NOMO-1 treated with dmso at 0.1 percent for 144 hours (cell line): ENCODE results near the gene ANXA8.

Experiments
- DNase-seq: peaks from one replicate; lab custom pipeline; 2025; ENCODE audit not compliant: unreplicated experiment; lab: John Stamatoyannopoulos, UW

The ANXA8 gene

DNA sequence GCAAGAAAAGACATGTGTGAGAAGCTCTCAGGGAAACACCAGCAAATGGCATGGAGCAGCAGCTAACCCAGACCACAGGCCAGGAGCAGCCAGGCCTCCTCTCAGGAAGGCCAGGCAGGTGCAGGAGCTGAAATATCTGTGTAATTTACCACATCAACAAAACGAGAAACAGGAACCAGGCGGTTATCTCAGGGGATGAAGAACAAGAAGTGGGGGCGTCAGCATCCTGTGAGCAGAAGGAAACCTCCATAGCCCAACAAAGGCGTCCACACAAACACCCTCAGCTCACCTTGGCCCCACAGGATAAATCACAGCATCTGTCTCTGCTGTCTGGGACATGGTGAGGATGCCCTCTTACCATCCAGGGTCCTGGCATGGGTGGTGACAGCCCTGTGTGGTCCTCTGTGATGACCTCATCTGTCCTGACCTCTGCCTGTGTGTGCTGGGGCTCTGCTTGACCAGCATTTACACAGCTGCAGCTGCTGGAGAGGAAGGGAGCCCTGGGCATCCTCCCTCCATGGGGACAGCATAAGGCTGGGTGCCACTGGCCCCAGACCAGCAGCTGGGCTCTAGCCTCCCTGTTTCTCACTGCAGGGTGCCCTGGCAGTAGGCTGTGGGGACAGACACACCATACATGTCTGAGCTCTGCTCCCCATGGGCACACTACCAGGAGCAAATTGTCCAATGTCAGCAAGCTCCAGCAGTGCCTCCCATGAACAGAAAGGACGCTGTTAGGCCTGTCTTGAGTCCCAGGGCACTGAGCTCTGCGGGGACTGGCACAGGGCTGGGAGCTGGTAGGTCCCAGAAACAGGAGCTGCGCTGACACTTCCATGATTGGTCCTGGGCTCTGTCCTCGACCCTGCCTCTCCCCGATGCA, 34.6 kb downstream of the ANXA8 start:
- DNase-seq, result no peak

- DNase-seq, result no peak
These were observed 36.2 kb downstream of the ANXA8 start for GRCh38 chr10:47447705-47448104.

DNA sequence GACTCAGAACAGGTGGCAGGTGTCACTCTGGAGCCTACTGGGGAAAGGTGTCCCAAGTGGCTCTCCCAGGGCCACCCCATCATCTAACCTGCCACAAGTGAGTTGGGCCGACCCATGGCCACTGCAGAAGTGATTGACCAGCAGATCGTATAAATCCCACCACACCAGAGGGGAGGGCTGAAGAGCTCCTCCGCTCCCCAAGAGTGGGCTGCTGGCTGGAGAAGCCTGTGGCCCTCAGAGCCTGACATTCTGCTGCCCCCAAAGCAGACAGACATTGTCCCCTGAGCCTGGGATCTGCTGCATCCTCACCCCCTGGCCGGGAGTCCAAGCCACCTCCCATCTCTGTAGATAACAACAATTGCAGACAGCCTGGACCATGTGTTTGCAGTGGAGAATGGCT, 36.7 kb downstream of the ANXA8 start:
- DNase-seq, result no peak

- no peak for DNase-seq
These were observed 38.2 kb downstream of the ANXA8 start for GRCh38 chr10:47445720-47446119.

GRCh38 chr10:47444047-47444446, 39.9 kb downstream of the ANXA8 start:
- DNase-seq, result no peak

DNA sequence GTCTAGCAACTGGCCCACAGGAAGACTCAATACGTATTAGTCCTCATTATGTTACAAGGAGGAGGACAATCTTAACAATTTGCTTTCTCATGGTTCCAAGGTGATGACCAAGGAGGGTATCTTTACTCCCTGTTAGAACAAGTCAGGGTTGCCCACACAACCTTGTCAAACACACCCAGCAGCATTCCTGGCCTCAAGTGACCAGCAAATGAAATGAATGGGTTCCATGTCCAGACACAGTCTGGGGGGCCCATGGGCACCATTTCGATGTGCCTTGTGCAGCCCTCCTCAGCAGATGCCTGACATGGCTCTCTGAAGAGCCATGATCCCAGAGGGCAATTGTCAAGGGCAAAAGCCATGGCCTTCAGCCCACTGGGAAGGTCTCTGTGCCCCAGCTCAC, 40.8 kb downstream of the ANXA8 start:
- DNase-seq, result no peak

- DNase-seq, result no peak
These were observed 41.6 kb downstream of the ANXA8 start for GRCh38 chr10:47442351-47442750.

GRCh38 chr10:47441938-47442337, 42.0 kb downstream of the ANXA8 start:
- no peak for DNase-seq

- DNase-seq, result no peak
These were observed 43.7 kb downstream of the ANXA8 start for GRCh38 chr10:47440207-47440606.

DNA sequence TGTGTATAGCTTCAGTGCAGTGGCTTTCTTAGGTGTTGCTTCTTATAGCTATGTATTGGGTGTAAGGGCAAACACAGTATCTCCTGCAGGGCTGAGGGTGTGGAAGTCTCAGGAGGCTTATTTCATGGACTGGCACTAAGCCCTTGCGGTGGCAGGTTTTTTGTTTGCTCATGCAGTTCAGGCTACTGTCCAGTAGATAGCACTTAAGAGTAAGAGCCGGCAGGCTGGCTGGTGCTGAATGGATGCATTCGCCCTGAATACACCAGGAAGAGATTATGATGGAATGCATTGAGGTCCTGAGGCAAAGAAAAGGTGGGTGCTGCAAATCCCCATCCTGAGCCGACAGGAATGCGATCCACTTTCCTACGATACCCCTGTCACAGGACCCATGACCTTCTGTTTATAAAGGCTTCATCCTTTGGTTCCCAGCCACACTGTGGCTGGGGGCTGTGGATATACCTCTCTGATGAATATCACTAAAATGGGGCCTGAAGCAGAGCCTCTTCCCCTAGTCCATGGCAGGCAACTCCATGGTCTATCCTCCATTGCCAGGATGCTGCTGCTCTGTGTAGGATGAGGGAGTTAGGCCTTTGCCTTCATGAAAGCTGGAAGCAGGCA, 44.9 kb downstream of the ANXA8 start:
- no peak for DNase-seq

GRCh38 chr10:47435081-47435480, 48.8 kb downstream of the ANXA8 start:
- no peak for DNase-seq

GRCh38 chr10:47425813-47426419, 58.0 kb downstream of the ANXA8 start:
- DNase-seq, result no peak

DNA sequence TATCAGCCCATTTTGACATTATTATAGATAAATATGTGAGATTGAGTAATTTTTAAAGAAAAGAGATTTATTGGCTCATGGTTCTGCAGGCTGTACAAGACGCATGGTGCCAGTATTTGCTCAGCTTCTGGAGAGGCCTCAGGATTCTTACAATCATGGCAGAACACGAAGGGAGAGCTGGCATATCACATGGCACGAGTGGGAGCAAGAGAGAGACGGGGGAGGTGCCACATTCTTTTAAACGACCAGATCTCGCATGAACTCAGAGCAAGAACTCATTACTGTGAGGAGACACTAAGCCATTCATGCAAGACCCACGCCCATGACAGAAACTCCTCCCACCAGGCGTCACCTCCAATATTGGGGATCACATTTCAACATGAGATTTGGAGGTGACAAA, 59.7 kb downstream of the ANXA8 start:
- DNase-seq, result no peak

- no peak for DNase-seq
These were observed 60.4 kb downstream of the ANXA8 start for GRCh38 chr10:47423476-47423875.

DNA sequence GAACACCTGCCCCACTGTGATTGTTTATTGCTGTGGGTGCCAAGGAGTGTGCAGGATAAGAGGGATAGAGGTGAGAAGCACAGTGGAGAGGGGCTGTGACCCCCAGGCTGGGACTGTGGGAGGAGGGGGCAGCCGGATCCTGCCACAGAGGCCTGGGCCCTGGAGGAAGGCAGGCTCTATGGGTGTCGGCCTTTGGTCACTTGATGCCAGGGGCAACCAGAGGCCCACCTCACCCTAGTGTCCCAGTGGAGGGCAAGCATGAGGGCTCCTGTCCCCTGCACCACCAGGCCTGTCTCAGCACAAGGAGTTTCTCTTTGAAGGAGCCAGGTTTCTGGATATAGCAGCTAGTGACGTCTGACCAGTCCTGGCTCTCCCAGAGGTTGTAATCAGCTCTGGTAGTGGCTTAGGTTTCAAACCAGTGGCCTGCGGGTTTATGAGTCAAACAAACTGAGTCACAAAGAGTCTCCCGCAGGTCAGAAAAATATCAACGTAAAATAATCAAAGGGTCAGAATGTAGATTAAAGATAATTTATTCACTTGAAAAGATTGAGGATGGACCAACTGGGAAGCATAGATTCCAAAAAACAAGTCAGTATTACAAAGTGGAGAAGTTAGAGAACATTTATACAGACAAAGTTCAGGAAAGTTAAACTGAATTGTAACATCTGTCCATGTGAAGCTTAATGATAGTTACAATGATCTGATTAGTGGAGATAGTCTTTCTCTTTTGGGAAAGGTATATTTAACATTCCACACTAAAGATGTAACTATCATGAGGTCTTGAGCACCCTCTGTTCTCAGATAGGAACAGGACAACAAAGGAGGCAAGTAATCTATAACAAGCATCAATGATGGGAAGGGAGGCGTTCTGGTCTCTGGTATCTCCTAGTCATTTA, 62.6 kb downstream of the ANXA8 start:
- DNase-seq, result no peak

- no peak for DNase-seq
These were observed 63.4 kb downstream of the ANXA8 start for GRCh38 chr10:47420305-47421056.

- DNase-seq, result no peak
These were observed 64.5 kb downstream of the ANXA8 start for GRCh38 chr10:47419421-47419820.

- DNase-seq, result no peak
These were observed 64.9 kb downstream of the ANXA8 start for GRCh38 chr10:47418966-47419365.

DNA sequence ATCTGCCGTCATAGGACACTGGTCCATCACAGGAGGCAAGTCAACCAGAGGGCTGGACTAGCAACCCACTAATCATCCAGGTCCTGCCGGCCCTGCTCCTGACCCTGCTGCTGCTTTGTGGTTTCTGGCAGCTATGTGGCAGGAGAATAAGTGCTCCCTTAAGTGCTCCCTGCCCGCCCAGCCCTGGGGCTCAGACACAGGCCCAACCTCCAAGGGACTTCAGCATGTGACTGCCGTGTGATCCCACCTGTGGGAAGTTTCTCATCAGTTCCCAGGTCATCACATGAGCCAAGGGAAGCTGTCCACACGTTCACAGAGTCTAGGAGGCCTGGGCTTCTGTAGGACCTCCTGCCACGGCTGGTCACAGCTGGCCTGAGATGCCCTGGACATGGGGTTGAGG, 65.6 kb downstream of the ANXA8 start:
- no peak for DNase-seq
